ENCODE results near the gene CRY1.

DNA sequence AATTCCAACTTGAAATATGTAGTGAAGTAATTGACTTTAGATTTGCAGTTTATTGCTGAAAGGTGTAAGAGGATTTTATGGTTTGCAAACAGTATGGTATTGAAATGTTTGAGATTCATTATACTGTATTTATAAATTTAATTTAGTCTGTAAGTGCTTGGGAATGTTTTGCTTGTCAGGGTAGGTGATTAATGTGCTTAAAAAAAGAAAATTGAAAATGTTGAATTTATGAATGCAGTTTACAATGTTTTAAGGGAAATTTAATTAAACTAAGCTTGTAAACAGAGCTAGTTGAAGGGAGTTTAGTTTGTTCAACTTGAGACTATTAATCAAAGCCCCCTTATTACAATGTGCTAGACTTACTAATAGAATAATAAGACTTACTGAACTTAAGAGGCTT is 18.0 kb upstream of the CRY1 start:
- no peak for TF ChIP-seq CTCF (conservative IDR thresholded peaks at IDR 0.05; ENCODE audit: low read length)
- TF ChIP-seq EZH2phosphoT487 (IDR thresholded peaks at IDR 0.05; ENCODE audit: borderline replicate concordance): no peak
